ENCODE measurements around the gene KRT13. TPM values are rescaled to one million over a fixed set of nuclear protein-coding genes. Genes with fewer than 3 reads are reported as not detected.

The KRT13 gene
- total RNA-seq, 1 donor from 2014 or later: 0.62 TPM

DNA sequence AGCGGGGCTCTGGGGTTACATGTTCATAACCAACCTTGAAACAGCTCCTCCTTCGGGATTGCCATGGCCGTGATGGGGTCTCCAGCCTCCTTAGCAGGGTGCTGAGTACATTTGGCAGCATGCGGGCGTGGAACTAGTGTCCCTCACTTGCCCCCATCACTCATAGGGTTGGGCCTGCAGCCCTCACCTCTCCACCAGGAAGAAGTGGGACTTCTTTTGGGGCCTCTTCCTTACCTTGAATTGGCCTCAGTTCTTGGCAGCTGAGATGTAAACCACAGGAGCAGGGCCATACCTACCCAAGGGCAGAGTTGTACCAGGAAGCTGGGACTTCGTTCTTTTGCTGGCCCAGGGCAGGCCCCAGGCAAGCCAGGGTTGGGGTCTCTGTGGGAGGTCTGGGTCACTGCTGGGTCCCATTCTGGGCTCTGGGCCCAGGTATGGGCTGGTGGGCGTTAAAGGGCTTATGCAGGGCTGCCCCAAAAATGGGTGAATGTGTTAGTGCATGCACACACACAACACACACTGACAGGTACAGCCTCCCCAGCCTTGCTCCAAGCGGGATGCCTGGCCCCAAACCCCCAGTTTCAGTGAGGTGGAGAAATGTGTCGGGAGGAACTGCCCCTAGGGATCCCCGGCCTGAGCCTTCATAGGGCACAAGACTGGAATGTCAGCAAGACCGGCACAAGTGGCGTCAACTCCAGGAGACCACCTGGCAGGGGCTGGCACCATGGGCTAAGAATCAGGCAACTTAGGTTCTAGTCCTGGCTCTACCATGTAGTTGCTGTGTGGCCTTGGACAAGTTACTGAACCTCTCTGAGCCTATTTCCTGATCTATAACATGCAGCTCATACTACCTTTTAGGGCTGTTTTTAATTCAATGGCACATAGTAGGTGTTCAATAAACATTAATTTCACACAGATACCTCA lies 17.2 kb upstream of the KRT13 start:
- ATAC-seq (no peak), DNase-seq (ENCODE audit: low spot score) (no peak)
- intact Hi-C loops (cut with DNase I): no loop called here

DNA sequence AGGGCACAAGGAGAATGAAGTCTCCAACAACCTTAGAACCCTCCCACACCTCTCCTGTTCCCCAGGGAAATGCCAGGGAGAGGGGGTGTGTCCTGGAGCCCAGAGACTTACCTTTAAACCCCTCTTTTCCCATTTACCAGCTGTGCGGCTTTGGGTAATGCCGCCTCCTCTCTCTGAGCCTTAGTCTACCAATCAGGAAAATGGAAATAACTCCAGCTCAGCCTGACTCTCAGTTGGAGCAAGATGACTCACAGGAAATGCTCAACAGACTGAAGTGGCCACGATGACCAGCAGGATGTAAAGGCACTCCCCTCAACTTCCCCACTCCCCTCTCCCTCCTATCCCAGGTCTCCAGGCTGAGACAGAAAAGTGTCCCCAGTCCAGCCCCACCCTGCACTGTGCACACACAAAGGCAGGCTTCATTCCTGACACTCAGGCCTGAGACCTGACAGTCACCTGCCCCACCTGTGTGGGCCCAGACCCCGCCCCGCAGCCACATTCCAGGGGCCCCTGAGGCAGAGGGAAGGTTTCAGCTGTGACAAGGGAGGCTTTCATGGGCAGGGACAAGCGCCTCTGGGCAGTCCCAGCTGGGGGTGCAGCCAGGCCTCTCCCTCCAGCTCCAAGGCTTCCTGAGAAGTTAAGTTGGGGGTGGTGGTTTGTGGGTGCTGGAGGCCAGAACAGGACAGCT lies 16.3 kb upstream of the KRT13 start:
- no peak for DNase-seq (ENCODE audit: low spot score)
- no peak for ATAC-seq

DNA sequence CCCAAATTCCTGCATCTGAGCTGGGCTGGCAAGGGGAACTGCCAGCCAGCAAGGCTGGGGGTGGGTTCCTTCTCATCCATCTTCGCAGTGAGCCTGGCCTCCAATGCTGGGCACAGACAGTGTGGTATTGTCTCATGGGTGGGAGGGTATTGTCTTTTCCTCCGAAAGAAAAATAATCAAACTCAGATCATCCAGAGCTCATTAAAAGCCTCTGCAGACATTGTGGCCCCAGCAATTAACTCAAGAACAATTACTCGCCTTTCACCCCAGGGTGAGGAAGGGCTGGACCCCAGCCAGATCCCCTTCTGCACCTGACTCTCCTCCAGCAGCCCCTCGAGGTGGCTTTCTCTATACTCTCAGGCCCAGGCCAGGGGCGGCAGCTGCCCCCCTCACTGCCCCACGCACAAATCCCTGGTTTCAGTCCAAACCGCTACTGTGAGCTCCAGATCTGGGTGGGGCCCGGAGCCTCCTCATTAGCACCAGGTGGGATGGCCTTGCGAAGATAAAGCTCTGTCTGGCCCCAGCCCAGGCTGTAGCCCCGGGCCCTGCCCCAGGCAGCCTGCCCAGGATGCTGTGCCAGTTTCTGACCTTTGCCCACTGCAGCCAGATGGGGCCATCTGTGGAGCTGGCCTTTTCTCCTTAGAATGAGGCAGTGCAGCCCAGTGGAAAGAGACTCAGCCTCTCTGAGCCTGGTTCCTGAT lies 15.6 kb upstream of the KRT13 start:
- ATAC-seq (peak; percentile 38), DNase-seq (ENCODE audit: low spot score) (no peak)
- intact Hi-C loops (cut with DNase I): no loop called here

More for the DNA sequence above, 16.3 kb upstream of the KRT13 start:
- intact Hi-C loops (cut with DNase I): no loop called here

- ATAC-seq: no peak
- intact Hi-C loops (cut with DNase I): no loop called here
- no peak for DNase-seq (ENCODE audit: low spot score)
These were observed 14.3 kb upstream of the KRT13 start for GRCh38 chr17:41519501-41520224.

DNA sequence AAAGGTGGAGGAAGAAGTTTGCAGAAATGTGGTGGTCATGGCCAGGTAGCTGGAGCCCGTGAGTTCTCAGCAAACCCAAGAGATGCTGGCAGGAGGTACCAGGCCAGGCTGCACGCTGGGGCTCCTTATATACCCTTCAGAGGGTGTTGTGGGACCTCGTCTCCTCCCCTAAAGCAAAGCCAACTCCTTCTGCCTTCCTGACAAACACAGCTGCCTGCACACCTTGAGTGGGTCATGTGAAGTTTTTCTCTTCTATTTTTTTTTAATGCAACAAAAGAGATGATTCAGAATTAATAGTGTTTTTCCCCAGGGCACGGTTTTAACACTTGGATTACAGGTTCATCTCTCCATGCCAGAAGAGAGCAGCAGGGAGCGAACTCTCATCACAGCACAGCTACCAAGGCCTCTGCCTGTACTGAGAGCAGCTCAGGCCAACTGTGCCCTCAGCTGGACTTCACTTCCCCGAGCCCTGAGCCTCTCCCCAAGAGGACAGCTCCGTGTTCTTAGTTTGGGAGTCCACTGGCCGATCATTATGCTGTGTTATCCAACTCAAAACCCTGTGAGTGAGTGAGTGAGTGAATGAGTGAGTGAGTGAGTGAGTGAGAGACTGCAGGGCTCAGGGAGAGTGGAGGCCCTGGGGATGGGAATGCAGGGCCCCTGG lies 13.5 kb upstream of the KRT13 start, which contains the start of gene KRT15:
KRT15 (minus strand) TSS at position 102 of the 661 bp plus-strand sequence; CDS start at position 39, 63 bp downstream.
- ATAC-seq (no peak), DNase-seq (ENCODE audit: low spot score) (no peak)
- intact Hi-C loops (cut with DNase I): no loop called here

- intact Hi-C loops (cut with DNase I): no loop called here
- ATAC-seq (no peak), DNase-seq (ENCODE audit: low spot score) (no peak)
These were observed 12.6 kb upstream of the KRT13 start for GRCh38 chr17:41518031-41518430.

GRCh38 chr17:41516830-41517283 lies 11.4 kb upstream of the KRT13 start:
- intact Hi-C loops (cut with DNase I): no loop called here
- ATAC-seq: no peak

DNA sequence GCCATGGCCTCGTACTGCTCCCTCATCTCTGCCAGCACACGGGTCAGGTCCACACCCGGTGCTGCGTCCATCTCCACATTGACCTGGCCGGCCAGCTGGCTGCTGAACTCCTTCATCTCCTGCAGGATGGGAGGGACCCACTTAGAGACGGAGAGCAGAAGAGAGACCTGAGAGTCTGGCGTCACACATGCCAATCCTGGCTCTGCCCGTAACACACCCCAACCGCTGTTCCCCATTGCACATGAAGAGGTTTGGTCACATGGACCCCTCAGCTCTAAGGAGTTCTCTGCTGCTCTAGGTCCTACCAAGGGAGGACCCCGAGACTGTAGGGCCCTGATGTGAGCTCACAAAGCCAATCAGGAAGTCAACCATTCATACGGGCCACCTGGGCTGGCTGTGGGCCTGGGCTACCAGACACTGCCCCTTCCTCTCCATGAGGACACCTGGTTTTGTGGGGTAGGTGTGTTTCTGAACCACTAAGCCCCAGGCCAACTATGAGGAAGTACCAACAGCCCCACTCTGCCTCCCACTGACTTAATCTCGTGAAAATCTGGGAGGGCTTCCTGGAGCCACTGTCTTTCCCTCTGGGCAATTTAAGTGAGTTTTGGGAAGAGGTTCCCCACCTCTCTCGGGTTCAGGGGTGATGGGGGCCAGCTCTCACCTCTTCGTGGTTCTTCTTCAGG lies 10.9 kb upstream of the KRT13 start:
- no peak for DNase-seq (ENCODE audit: low spot score)
- no peak for ATAC-seq
- intact Hi-C loops (cut with DNase I): no loop called here

More at GRCh38 chr17:41516830-41517283, 11.4 kb upstream of the KRT13 start:
- DNase-seq (ENCODE audit: low spot score): no peak

DNA sequence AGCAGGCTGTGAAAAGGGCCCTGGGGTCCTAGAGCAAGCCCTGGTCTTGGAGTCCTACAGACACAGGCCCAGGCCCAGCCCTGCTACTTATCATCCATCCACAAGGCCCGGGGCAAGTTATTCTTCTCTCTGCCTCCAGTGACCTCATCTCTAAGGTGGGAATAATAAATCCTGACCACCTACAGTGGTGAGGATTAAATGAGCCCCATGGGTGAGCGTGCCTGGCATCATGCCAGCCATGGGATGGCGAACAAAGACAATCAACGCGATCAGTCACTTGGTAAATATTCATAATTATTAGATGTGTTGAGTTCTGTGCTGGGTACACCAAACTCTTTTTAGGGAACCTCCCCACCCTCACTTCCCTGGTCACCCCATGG lies 7.7 kb upstream of the KRT13 start:
- DNase-seq (ENCODE audit: low spot score) (no peak), ATAC-seq (peak; percentile 72)
- intact Hi-C loops (cut with DNase I): no loop called here

DNA sequence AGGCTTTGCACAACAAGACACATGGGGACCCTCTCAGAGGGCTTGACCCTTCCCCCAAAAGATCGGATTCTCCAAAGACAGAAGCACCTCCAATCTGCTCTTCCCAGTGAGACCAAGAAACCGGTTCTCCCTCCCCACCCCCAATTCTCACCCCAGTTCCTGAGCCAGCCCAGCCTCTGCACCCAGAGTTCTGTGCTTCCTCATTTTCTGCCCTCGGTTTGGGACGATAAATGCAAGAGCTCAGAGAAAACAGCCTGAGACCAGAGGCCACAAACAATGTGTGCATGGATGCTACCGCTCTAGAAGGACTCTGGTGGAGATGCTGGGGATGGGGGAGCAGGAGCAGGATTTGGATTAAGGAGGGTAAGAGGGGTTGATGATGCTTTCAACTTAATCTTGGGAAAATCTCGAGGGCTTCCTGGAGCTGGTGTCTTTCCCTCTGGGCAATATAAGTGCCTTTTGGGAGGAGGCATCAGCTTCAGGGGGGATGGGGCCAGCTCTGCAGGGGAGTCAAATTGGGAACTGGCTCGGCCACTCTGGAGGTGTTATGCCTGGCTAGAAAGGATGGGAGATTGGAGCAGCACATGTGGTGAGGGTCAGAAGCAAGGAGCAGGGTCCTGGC lies 7.2 kb upstream of the KRT13 start:
- ATAC-seq: no peak
- intact Hi-C loops (cut with DNase I): no loop called here

GRCh38 chr17:41511716-41512115 lies 6.3 kb upstream of the KRT13 start:
- ATAC-seq: no peak
- intact Hi-C loops (cut with DNase I): no loop called here
- no peak for DNase-seq (ENCODE audit: low spot score)

More for the DNA sequence above, 7.2 kb upstream of the KRT13 start:
- no peak for DNase-seq (ENCODE audit: low spot score)

DNA sequence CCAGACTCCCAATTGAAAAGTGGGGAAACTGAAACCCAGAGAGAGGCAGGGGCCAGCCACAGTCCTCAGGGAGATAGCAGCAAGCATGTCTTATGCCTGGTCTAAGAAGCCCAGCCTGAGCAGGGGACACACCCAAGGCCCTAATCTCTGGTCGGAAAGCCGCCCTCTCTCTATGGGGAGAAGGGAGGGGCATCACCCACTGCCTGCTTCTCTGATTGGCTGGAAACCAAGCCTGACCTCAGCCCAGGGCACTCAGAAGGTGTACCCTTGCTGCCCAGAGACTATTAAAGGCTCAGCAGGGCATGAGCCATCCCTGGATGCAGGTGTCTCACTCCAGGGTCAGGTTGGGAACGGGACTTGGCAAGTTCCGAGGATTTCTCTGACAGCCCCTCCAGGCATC lies 5.7 kb upstream of the KRT13 start:
- intact Hi-C loops (cut with DNase I): no loop called here
- DNase-seq (ENCODE audit: low spot score): no peak
- no peak for ATAC-seq

- intact Hi-C loops (cut with DNase I): no loop called here
- ATAC-seq: no peak
- no peak for DNase-seq (ENCODE audit: low spot score)
These were observed 5.0 kb upstream of the KRT13 start for GRCh38 chr17:41510251-41511065.

- DNase-seq (ENCODE audit: low spot score) (no peak), ATAC-seq (no peak)
- intact Hi-C loops (cut with DNase I): no loop called here
These were observed 2.0 kb upstream of the KRT13 start for GRCh38 chr17:41507315-41507880.

GRCh38 chr17:41505809-41506767 lies 676 bp upstream of the KRT13 start:
- DNase-seq (ENCODE audit: low spot score) (no peak), ATAC-seq (no peak)
- intact Hi-C loops (cut with DNase I): no loop called here

Data from sciatic nerve (tissue), 2 donors.